HepG2 (cell line): Measurements from ENCODE around the gene RGS6. TPM values are rescaled to one million over a fixed set of nuclear protein-coding genes. Genes with fewer than 3 reads are reported as not detected.

Source experiments
- FOSL2 ChIP-seq: sonication (generic); formaldehyde crosslinking; IDR thresholded peaks from 2 replicates; pipeline ENCODE4 v1.4.0; 2020; ENCODE audit warnings: missing genetic modification reagents
- FOXC1 ChIP-seq: sonication (generic); formaldehyde crosslinking; IDR thresholded peaks from 2 replicates; pipeline ENCODE4 v1.8.0; 2022; ENCODE audit warnings: mild to moderate bottlenecking, missing genetic modification reagents, borderline replicate concordance
- NCOA5 ChIP-seq: sonication (generic); formaldehyde crosslinking; IDR thresholded peaks from 2 replicates; pipeline ENCODE4 v1.4.0; 2020; ENCODE audit warnings: missing genetic modification reagents
- ZNF550 ChIP-seq: sonication (generic); formaldehyde crosslinking; IDR thresholded peaks from 2 replicates; pipeline ENCODE4 v1.4.0; 2020; ENCODE audit warnings: mild to moderate bottlenecking, missing genetic modification reagents, borderline replicate concordance
- ZNF746 ChIP-seq: sonication (generic); formaldehyde crosslinking; IDR thresholded peaks from 2 replicates; pipeline ENCODE4 v1.8.0; 2022; ENCODE audit warnings: mild to moderate bottlenecking, missing genetic modification reagents
- polyA plus RNA-seq, 8 experiments: library from polyadenylated mRNA; depleted of rRNA in 3 of 8; stranded (reverse) in 7 of 8; unstranded in 1 of 8; fragments of >200 nt; fragmentation: Illumina TruSeq in 4 of 8; extraction: Trizol in 4 of 8; gene quantifications; 2 replicates each; pipeline versions ENCODE4 v1.2.1 to v1.2.3, GENCODE V29; 2011 to 2016; ENCODE audit warnings: low read depth in 4 of 8, missing spikeins in 1 of 8, mixed read lengths in 1 of 8; ENCODE audit not compliant: insufficient read depth in 1 of 8
- total RNA-seq, 5 experiments: library from RNA; depleted of rRNA; stranded (reverse); fragments of >200 nt; fragmentation: Illumina TruSeq; extraction: Trizol; gene quantifications; 2 replicates each; pipeline ENCODE4 v1.2.3, GENCODE V29; 2016; ENCODE audit warnings: low read depth in 1 of 5
- TF ChIP-seq, protein P1 (sequence below): IDR thresholded peaks from 2 replicates; pipeline ENCODE4 v1.6.1; 2016; ENCODE audit warnings: low read depth, missing genetic modification reagents, missing compliant biosample characterization
- TF ChIP-seq, protein P2 (sequence below): sonication (generic); IDR thresholded peaks from 2 replicates; pipeline ENCODE4 v1.6.1; 2016; ENCODE audit warnings: low read depth, borderline replicate concordance
- TF ChIP-seq, protein P3 (sequence below): IDR thresholded peaks from 2 replicates; pipeline ENCODE4 v1.6.1; 2018; ENCODE audit warnings: missing genetic modification reagents
- TF ChIP-seq, protein P4 (sequence below): sonication (generic); formaldehyde crosslinking; IDR thresholded peaks from 2 replicates; pipeline ENCODE4 v1.4.0; 2020; ENCODE audit warnings: missing genetic modification reagents

Gene RGS6
- total and polyA plus RNA-seq, 2 of the 13 experiments (the other 11 are each of a cell fraction or from before 2014, with no cell fraction given): not detected

DNA sequence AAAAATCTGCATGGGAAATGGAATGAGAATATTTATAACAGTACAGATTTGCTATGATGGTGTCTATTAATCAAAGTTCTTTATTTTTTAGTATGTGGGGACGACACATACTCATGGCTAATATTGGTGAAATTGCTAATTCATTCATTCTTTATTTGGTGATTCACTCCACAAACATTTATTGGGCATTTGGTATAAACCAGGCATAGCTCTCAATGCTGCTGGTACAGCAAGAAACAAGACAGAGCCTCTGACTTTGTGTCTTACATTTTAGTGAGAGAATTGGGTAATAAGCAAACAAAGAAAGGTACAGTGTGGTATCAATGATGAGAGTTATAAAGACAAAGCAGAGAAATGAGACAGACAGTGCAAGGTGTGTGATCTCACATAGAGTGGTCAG is 129.5 kb downstream of the RGS6 start (continued):
- TF ChIP-seq, protein P1, sequence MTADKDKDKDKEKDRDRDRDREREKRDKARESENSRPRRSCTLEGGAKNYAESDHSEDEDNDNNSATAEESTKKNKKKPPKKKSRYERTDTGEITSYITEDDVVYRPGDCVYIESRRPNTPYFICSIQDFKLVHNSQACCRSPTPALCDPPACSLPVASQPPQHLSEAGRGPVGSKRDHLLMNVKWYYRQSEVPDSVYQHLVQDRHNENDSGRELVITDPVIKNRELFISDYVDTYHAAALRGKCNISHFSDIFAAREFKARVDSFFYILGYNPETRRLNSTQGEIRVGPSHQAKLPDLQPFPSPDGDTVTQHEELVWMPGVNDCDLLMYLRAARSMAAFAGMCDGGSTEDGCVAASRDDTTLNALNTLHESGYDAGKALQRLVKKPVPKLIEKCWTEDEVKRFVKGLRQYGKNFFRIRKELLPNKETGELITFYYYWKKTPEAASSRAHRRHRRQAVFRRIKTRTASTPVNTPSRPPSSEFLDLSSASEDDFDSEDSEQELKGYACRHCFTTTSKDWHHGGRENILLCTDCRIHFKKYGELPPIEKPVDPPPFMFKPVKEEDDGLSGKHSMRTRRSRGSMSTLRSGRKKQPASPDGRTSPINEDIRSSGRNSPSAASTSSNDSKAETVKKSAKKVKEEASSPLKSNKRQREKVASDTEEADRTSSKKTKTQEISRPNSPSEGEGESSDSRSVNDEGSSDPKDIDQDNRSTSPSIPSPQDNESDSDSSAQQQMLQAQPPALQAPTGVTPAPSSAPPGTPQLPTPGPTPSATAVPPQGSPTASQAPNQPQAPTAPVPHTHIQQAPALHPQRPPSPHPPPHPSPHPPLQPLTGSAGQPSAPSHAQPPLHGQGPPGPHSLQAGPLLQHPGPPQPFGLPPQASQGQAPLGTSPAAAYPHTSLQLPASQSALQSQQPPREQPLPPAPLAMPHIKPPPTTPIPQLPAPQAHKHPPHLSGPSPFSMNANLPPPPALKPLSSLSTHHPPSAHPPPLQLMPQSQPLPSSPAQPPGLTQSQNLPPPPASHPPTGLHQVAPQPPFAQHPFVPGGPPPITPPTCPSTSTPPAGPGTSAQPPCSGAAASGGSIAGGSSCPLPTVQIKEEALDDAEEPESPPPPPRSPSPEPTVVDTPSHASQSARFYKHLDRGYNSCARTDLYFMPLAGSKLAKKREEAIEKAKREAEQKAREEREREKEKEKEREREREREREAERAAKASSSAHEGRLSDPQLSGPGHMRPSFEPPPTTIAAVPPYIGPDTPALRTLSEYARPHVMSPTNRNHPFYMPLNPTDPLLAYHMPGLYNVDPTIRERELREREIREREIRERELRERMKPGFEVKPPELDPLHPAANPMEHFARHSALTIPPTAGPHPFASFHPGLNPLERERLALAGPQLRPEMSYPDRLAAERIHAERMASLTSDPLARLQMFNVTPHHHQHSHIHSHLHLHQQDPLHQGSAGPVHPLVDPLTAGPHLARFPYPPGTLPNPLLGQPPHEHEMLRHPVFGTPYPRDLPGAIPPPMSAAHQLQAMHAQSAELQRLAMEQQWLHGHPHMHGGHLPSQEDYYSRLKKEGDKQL (CRISPR knock-in tag): no peak
- TF ChIP-seq FOXC1 (CRISPR knock-in tag) (no peak), ZNF550 (CRISPR knock-in tag) (no peak), FOSL2 (CRISPR knock-in tag) (no peak), NCOA5 (CRISPR knock-in tag) (no peak), ZNF746 (CRISPR knock-in tag) (no peak)
- TF ChIP-seq, protein P2, sequence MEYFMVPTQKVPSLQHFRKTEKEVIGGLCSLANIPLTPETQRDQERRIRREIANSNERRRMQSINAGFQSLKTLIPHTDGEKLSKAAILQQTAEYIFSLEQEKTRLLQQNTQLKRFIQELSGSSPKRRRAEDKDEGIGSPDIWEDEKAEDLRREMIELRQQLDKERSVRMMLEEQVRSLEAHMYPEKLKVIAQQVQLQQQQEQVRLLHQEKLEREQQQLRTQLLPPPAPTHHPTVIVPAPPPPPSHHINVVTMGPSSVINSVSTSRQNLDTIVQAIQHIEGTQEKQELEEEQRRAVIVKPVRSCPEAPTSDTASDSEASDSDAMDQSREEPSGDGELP: no peak
- TF ChIP-seq, protein P3, sequence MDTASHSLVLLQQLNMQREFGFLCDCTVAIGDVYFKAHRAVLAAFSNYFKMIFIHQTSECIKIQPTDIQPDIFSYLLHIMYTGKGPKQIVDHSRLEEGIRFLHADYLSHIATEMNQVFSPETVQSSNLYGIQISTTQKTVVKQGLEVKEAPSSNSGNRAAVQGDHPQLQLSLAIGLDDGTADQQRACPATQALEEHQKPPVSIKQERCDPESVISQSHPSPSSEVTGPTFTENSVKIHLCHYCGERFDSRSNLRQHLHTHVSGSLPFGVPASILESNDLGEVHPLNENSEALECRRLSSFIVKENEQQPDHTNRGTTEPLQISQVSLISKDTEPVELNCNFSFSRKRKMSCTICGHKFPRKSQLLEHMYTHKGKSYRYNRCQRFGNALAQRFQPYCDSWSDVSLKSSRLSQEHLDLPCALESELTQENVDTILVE (CRISPR knock-in tag): no peak
- TF ChIP-seq, protein P4, sequence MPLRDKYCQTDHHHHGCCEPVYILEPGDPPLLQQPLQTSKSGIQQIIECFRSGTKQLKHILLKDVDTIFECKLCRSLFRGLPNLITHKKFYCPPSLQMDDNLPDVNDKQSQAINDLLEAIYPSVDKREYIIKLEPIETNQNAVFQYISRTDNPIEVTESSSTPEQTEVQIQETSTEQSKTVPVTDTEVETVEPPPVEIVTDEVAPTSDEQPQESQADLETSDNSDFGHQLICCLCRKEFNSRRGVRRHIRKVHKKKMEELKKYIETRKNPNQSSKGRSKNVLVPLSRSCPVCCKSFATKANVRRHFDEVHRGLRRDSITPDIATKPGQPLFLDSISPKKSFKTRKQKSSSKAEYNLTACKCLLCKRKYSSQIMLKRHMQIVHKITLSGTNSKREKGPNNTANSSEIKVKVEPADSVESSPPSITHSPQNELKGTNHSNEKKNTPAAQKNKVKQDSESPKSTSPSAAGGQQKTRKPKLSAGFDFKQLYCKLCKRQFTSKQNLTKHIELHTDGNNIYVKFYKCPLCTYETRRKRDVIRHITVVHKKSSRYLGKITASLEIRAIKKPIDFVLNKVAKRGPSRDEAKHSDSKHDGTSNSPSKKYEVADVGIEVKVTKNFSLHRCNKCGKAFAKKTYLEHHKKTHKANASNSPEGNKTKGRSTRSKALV (CRISPR knock-in tag): no peak
- TF ChIP-seq, all 625 proteins: peak for 0
